ENCODE measurements around the gene JOSD2.

- TF ChIP-seq CTCF (IDR thresholded peaks at IDR 0.05) = peak in 1 of 7 experiments; percentile 12
- no peak for TF ChIP-seq POLR2A (IDR thresholded peaks at IDR 0.05)
Measured at GRCh38 chr19:50478901-50479715, 31.9 kb downstream of the JOSD2 start.
